Stimulated activated naive CD8-positive, alpha-beta T cell treated with anti-CD3 and anti-CD28 coated beads, Interleukin-15, Interleukin-2, amounts not matched to agents 100 U/mL and 50 U/mL, for 24 hours (primary cell): ENCODE measurements around the gene PPP1R15B.

ENCODE experiments used
- ATAC-seq: fragments of 150-1000 bp; cut with Tn5 transposase; one replicate; pipeline ENCODE4 v1.10.0; 2021
- DNase-seq: peaks from one replicate; pipeline ENCODE4 v3.0.0; 2021

Gene PPP1R15B

DNA sequence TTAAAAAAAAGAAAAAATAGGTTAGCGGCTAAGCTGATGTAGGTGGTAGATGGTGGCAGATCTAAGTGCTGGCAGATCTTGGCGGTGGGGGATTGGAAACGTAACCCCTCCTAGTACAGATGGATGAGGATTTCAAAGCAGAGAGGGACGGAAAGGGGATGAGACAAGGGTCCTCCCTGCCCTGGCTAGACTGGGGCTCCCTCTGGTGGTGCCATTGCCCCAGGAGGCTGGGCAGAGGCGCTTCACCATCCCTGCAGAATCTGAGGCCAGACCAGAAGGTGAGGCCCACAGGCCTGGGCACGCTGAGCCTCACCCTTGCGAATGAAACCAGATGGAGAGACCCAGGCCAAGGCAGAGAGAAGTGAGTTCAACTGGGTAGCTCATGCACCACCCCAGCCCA is 44.9 kb downstream of the PPP1R15B start:
- ATAC-seq (no peak), DNase-seq (peak; percentile 49)

DNA sequence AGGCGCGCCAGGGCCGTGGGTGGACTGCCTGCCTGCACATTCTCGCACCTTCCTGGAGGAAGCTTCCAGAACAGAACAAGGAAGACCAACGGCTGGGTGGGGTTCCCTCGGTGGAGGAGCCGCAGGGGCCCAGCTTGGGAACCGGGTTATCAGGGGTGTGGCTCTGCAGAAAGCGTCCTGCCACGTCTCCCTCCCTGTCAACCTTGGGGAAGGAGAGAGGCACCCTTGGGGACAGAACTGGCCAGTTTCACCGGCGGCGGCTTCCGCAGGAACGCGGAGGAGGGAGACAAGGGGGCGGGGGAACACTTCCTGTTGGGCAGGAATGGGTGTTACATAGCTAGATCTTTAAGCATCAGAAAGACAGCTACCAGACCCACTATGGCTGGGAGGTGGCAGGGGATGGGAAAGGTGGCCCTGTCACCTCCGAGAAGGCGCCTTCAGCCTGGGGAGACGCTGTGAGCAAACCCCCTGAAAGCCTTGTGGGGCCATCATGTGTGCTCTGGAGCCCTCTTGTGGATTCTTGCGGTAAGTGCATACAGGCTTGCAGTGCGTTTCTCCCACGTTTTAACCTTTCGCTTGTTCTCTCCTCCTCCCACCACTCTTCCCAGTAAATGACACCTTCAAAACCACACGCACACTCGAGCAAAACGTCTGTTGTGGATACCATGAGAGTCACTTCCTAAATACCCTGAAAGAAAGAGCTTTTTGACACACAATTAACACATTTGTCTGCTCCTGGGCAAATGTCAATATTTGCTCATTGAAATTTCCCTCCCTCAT is 48.1 kb downstream of the PPP1R15B start:
- ATAC-seq = peak; percentile 74
- DNase-seq = peak; percentile 76

DNA sequence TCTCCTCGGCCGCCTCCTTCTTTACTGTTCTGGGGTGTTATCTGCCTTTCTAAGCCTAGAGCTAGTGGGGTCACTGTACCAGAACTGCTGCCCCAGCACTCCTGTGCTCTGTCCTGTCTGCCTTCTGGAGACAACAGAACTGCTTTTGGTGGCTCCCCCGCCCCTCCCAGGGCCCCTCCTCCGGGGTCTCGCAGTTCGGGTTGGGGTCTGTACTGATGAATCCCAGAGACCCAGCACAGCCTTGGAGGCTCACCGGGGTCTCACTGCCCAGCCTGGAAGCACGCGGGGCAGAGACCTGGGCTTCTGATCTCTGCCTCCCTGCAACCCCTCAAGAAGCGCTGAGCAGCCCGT is 48.7 kb downstream of the PPP1R15B start:
- no peak for DNase-seq

DNA sequence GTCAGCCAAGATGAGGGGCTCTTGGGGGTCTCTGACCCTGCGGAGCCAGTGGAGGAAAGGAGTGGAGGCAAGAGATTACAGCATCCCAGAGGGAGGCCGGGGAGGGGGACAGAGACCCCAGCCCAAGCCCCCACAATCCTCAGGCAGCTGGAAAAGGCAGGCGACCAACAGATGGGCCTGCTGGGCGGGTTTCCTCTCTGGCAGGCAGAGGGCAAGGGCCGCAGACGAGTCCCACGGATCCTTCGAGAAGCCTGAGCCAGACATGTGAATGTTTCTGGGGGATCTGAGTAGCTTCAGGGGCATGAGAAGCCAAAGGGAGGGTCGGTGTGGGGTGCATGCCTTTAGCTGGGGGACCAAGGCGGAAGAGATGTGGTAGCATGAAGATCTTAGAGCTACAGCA is 49.8 kb downstream of the PPP1R15B start:
- ATAC-seq = no peak
- no peak for DNase-seq

More for the DNA sequence above, 48.7 kb downstream of the PPP1R15B start:
- no peak for ATAC-seq

DNA sequence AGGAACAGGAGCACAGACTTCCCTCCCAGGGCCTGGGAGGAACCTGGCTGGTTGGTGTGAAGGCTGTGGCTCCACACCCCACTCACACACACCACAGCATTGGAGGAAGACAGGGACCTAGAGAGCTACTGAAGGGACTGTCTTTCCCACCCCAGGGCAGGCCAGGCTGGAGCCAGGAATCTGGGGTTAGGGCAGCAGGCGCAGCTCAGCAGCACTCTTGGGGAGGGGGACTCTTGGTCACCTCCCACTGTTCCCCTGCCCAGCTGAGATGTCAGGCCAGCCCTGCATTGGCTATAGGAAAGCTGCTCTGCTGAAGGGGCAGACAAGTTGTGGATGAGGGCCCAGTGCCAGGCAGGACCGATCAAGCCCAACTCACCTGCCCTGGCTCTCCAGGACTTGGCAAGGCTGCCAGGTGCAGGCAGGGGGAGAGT is 50.3 kb downstream of the PPP1R15B start:
- no peak for DNase-seq
- ATAC-seq = no peak

DNA sequence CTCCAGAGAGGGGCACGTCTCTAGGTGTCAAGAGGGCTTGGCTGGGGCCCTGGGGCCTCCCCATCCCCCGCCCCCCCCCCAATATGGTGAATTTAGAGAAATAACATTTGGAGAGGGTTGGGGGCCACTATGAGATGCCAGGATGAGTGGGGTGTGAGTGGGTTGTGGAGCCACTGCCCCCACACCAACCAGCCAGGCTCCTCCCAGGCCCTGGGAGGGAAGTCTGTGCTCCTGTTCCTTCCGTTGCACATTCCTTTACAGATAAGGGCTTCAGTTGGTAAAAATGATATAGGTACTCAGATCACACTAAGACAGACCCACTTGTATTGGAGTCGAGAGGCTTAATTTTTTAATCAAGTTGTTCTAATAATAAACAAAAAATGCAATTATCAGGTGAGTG is 51.3 kb downstream of the PPP1R15B start:
- DNase-seq (no peak), ATAC-seq (no peak)

DNA sequence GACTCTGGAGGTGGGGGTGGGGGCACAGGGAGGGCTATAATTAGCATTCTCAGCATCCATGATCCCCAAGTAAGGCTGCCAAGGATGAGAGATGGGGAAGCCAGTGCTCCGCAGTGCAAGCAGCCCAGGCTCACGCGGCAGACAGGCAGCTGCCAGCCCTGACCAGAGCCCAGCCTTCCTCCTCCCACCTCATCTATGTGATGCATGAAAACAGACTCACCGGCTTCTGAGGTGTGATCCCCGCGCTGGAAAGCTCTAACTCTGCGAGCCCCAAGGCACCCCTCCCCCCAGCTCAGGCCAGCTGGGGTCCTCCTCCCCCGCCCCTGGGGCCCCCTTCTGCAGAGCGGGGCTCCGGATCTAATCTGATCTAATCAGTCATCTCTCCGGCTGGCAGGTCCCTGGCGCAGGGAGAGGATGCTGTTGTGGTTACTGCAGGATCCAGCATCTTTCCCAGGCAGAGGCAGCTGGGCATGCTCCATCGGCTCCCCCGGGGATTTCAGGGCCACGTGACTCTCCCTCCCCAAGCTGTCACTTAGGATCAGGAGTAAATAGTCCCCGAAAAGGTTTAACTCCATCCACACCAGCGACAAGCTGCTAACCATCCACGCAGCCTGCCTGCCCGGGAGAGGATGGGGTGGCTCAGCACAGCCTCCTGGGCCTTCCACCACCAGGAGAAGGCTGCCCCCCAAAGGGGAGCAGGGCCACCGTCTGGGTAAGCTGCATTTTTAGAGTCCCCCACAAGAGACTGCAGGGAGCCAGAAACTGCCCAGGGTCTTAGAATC is 52.0 kb downstream of the PPP1R15B start, which contains the start of gene PLEKHA6:
TSS of gene PLEKHA6 (minus strand) at position 456 of the 782 bp plus-strand sequence. CDS start 86,202 bp downstream, outside the sequence.
- DNase-seq (peak; percentile 37), ATAC-seq (peak; percentile 38)

DNA sequence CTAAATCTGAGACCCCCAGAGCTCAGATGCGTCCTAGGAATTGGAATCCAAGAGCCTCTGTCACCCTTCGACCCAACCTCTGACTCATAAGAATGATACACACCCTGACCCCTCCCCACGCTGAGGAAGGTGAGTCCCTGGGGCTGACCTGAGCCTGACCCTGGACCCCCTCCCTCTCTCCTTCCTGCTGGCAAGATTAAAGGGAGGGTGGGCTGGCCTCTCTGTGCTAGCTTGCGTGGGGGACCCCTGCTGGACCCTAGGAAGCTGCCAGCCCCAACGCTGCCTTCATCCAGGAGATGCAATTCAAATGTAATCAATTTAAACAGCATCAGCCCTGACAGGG is 52.5 kb downstream of the PPP1R15B start:
- DNase-seq (no peak), ATAC-seq (no peak)

DNA sequence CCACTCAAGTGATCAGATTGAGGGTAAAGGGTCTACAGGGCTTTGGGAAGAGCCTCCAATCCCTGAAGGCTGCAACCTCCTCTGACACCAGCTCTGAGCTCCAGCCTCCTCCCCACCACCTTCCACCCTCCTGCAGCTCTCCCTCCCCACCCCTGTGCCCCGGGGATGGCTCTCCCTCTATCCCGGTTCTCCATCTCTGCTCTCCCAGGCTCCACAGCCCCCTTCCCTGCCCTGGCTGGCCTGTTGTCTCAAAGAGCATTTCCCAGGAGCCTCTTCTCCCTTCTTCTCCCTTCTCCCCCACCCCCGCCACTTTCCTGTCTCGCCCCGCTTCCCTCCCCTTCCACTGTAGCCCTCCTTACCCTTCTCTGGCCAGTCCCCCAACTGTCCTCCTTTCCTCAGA is 53.0 kb downstream of the PPP1R15B start:
- no peak for ATAC-seq
- no peak for DNase-seq

DNA sequence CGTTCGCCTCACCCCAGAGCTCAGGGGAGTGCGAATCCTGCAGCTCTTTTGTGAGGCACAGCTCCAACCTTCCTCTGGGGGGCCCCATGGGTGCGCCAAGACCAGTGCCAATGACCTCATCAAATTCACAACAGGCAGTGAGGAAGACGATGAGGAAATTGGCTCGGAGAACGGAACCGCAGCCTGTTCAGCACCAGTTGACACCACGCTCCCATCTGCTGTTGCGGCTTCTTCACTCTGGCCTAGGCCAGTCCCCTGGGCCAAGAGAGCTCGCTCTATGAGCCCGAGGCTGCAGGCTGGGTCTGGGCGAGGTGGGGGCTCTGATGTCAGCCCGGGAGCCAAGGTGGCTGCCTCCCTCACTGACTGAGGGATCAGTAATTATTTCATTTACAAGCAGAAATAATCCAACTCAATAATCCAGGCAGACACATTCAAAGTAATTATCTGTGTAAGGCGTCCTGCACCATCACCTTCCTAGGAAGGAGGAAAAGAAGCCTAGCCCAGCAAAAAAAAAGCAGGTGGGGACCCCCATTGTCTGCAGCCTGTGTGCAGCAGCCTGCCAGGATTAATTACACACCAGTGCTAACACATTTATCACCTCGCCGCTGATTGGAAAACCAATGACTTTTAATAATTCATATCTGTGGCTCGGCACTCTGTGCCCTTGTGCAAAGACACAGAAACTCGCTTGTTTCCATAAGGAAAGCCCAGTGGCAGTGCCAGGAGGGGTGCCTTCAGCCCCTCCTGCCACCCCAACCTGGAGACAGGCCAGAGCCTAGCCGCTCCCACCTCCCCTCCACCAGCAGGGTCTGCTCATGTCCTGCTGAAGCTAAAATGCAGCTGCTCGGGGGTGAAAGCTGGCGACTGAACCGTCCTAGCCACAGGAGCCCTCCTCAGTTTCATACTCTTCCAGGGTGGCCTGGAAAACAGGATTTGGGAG is 53.8 kb downstream of the PPP1R15B start:
- DNase-seq = no peak
- no peak for ATAC-seq

DNA sequence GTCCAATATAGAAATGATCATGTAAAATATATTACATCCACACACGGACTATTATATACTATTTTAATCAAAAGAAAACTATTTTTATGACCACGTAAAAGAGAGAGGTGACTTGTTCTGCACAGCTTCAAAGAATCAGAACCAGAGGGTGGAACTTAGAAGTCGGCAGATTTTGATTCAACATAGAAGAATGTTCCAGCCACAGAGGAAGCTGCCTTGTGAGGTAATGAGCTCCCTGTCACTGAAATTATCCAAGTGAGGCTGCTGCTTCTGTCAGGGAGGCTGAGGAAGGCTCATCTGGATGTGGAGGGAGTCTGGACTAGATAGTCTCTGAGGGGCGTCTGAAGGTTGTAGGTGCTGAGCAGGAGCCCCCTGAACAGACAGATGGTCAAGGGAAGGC is 54.6 kb downstream of the PPP1R15B start:
- ATAC-seq = no peak

DNA sequence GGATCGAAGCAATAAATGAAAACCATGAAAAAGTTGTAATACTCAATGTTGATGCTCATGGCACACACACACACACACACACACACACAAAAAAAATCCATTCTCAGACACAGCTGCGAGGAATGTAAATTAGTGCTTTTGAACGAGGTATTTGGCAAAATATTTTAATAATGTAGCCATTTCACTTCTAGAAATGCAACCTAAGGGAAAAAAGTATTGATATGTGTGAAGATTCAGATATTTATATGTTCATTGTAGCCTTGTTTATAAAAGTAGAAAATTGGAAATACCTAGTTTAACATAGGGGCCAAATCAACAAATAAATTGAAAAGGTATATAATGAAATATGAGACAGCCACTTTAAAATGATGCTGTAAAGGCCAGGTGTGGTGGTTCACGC is 55.7 kb downstream of the PPP1R15B start:
- DNase-seq (no peak), ATAC-seq (no peak)

More for the DNA sequence above, 54.6 kb downstream of the PPP1R15B start:
- no peak for DNase-seq

DNA sequence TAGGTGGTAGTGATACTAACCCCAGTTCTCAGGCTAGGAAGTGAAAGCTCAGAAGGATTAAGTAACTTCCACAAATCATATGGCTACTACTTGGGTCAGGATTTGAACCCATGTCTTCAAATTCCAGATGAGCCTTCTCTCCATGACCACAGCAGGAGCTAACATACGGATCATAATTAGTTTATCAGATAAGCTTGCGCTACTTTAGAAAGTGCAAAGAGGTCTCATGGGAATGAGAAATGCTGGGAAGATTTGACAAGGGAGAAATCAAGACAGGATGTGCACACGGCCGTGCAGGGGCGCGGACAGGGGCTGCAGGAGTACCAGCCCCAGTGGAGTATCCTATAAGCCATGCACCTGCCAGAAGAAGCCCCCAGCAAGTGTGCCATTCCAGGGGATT is 57.0 kb downstream of the PPP1R15B start:
- ATAC-seq = no peak
- DNase-seq = no peak
